ENCODE results near the gene SOAT1.

SOAT1 gene

GRCh38 chr1:179303200-179303785 is 9.7 kb downstream of the SOAT1 start:
- no peak overlapping the region for H3K4me3 ChIP-seq (ENCODE audit: low read length)
- DNase-seq (ENCODE audit: low read depth): no peak
- no peak for TF ChIP-seq CTCF (IDR thresholded peaks at IDR 0.05; ENCODE audit: insufficient read depth, low read depth, low read length, missing control alignments)

- no peak overlapping the region for H3K4me3 ChIP-seq (ENCODE audit: low read length)
- no peak for DNase-seq (ENCODE audit: low read depth)
- TF ChIP-seq CTCF (IDR thresholded peaks at IDR 0.05; ENCODE audit: insufficient read depth, low read depth, low read length, missing control alignments): no peak
Observed at GRCh38 chr1:179305450-179305849, 11.9 kb downstream of the SOAT1 start.

- H3K4me3 ChIP-seq (ENCODE audit: low read length): no peak overlapping the region
- peak; percentile 72 for DNase-seq (ENCODE audit: low read depth)
- TF ChIP-seq CTCF (IDR thresholded peaks at IDR 0.05; ENCODE audit: insufficient read depth, low read depth, low read length, missing control alignments): no peak
Observed at GRCh38 chr1:179310291-179310690, 16.7 kb downstream of the SOAT1 start.

DNA sequence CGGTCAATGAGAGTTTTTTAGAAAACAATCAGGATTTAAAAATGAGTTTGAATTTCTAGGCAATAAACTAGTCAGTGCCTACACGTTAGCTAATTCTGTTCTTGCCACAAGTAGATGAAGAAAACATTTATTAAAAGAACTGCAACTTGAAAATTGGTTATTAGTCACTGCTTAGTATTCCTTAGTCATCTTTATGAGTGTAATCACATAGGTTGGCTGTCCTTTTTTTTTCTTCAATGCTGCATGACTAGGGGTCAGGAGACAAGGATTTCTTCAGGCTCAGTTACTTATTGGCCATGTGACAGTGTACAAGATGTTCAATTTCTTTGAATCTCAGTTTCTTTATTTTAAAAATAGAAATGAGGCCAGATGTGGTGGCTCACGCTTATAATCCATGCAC is 17.1 kb downstream of the SOAT1 start:
- peak; percentile 90 for DNase-seq (ENCODE audit: low read depth)
- no peak overlapping the region for H3K4me3 ChIP-seq (ENCODE audit: low read length)
- TF ChIP-seq CTCF (IDR thresholded peaks at IDR 0.05; ENCODE audit: insufficient read depth, low read depth, low read length, missing control alignments): no peak

DNA sequence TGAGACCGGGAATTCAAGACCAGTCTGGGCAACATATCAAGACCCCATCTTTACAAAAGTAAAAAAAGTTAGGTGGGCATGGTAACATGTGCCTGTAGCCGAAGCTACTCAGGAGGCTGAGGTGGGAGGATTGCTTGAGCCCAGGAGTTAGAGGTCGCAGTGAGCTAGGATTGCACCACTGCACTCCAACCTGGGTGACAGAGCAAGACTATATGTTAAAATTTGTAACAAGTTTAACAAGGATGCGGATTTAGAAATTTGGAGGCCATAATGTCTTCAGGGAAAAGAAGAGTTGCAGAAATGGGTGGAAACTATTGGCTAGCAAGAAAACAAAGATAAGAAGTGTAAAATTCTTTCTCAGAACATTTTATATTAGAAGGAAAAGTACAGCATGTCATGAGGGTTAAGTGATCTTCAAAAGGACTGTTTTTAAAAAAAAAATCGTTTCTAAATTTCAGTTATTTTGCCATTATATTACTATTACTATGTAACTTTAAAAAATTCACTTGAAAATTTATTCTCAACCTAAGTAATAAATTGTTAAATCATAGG is 17.6 kb downstream of the SOAT1 start:
- TF ChIP-seq CTCF (IDR thresholded peaks at IDR 0.05; ENCODE audit: insufficient read depth, low read depth, low read length, missing control alignments): no peak
- no peak for DNase-seq (ENCODE audit: low read depth)
- H3K4me3 ChIP-seq (ENCODE audit: low read length): no peak overlapping the region

GRCh38 chr1:179313004-179313403 is 19.4 kb downstream of the SOAT1 start:
- no peak for DNase-seq (ENCODE audit: low read depth)
- no peak for TF ChIP-seq CTCF (IDR thresholded peaks at IDR 0.05; ENCODE audit: insufficient read depth, low read depth, low read length, missing control alignments)
- no peak overlapping the region for H3K4me3 ChIP-seq (ENCODE audit: low read length)

DNA sequence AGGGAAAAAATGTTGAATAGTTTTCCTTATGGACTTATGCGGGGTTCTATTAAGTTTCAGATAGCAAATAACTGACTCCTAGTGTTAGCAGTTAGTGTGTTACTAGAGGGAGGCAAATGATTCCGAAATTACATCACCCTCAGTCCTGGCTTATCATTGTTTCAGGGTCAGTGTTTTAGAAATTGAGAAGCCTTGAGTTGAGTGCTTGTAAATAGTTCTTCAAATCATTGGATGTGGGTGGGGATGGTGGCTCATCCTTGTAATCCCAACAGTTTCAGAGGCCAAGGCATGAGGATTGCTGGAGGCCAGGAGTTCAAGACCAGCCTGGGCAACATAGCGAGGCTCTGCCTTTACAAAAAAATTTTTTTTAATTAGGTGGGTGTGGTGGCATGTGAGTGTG is 21.3 kb downstream of the SOAT1 start:
- no peak for DNase-seq (ENCODE audit: low read depth)
- no peak for TF ChIP-seq CTCF (IDR thresholded peaks at IDR 0.05; ENCODE audit: insufficient read depth, low read depth, low read length, missing control alignments)
- H3K4me3 ChIP-seq (ENCODE audit: low read length): no peak overlapping the region
